Right lobe of liver (tissue), 6 donors: ENCODE measurements around the gene KCNIP3. TPM values are rescaled to one million over a fixed set of nuclear protein-coding genes. Genes with fewer than 3 reads are reported as not detected.
"Not testable (repeated sequence)": the region's sequence is repeated elsewhere in the genome, so short reads cannot be mapped to it uniquely, and the experiment has no call there.

ENCODE experiments used
- ATAC-seq, 4 donors: fragments of 200-7000 bp; cut with Tn5 transposase; one replicate each; pipeline ENCODE4 v1.9.1; 2020; ENCODE audit warnings: mild to moderate bottlenecking in 4 of 4, moderate library complexity in 4 of 4
- DNase-seq, 3 donors: peaks; one replicate each; pipeline ENCODE4 v3.0.0-alpha.2; 2020
- H3K27ac ChIP-seq, 3 donors: fragments of 200-600 bp; one replicate each; pipeline ENCODE4 v1.8.0; 2022
- H3K27me3 ChIP-seq, 2 donors: fragments of 200-600 bp; one replicate each; pipeline ENCODE4 v1.8.0; 2022
- H3K36me3 ChIP-seq, 4 donors: fragments of 200-600 bp; sonication (generic) in 1 of 4; one replicate each; pipeline versions ENCODE4 v1.5.1 to v1.8.0; 2017 to 2022; ENCODE audit warnings: control low read depth in 1 of 4
- H3K4me1 ChIP-seq, 4 donors: fragments of 200-600 bp; sonication (generic) in 1 of 4; one replicate each; pipeline versions ENCODE4 v1.5.1 to v1.8.0; 2017 to 2022; ENCODE audit warnings: control low read depth in 1 of 4
- H3K4me3 ChIP-seq, 3 donors: fragments of 200-600 bp; one replicate each; pipeline ENCODE4 v1.8.0; 2022
- H3K9me3 ChIP-seq, 4 donors: fragments of 200-600 bp; sonication (generic) in 1 of 4; one replicate each; pipeline versions ENCODE4 v1.5.1 to v1.8.0; 2017 to 2022; ENCODE audit warnings: control low read depth in 1 of 4
- POLR2A ChIP-seq: fragments of 450-650 bp; IDR thresholded peaks from one replicate; pipeline ENCODE4 v1.6.1; 2017; ENCODE audit warnings: antibody characterized with exemption, mild to moderate bottlenecking
- WGBS: methylation state at CpG from one replicate; pipeline ENCODE4 v1.1.6; 2018; ENCODE audit warnings: low coverage, low lambda C conversion rate; ENCODE audit not compliant: insufficient coverage; ENCODE audit errors: missing lambda C conversion rate; 5-methylcytosine and 5-hydroxymethylcytosine counted together
- intact Hi-C, 2 donors: fragments of 100-400 bp; cut with DNase I; formaldehyde crosslinking; loops; one replicate each; pipeline versions ENCODE4 v1.11.2 to v1.14.1; 2022
- total RNA-seq, 6 experiments: library from RNA; depleted of rRNA in 2 of 6; stranded (reverse); fragments of >200 nt in 2 of 6; fragmentation: NEBNext Ultra II Directional in 3 of 6; extraction: Animal tissue kit (Norgen Biotek cat#: 25700) in 3 of 6; gene quantifications; one replicate each; pipeline versions ENCODE4 v1.1.0 to v1.2.4, GENCODE V29; 2016 to 2023
- TF ChIP-seq, protein P1 (sequence below), 4 donors: fragments of 200-600 bp in 3 of 4; fragments of 450-650 bp in 1 of 4; IDR thresholded peaks; one replicate each; pipeline versions ENCODE4 v1.5.1 to v1.8.0; 2016 to 2022; ENCODE audit warnings: antibody characterized with exemption in 4 of 4, mild to moderate bottlenecking in 2 of 4
- donor health status: DM: no; HTN: yes; CAD: no.
- donor health status: DM: no; HTN: no; CAD: no.
- donor health status: DM: no; HTN: no; CAD: no.
- donor health status: DM: no; HTN: yes; CAD: no.
- donor health status: DM: no; HTN: yes; CAD: no.

Gene KCNIP3
- total RNA-seq, 6 experiments from 2014 or later = 0.46 to 3.3 (median 1.2) TPM

DNA sequence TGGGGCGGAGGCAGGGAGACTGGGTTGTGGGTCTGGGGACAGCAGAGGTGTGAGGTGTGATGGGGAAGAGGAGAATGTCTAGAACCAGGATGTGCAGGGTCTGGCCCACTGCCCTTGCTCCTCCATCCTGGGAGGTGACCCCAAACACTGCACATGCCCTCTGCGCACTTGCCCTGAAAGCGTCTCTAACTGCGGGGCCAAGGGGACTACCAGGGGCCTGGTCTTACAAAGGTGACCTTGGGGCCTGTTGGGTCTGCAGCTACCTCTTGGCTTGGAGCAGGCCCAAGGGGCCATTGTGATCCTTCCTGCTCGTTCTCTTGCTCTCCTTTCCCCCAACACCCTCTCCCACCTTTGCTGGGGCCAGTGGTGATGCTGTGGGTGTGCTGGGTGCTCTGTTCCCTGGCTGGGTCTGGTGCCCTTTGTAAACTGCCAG, 57.3 kb downstream of the KCNIP3 start:
- WGBS = 83% methylated on average over 1 of the region's 5 CpGs
- DNase-seq = peak in 1 of 3 donors; percentile 36
- intact Hi-C loops = no loop called here

DNA sequence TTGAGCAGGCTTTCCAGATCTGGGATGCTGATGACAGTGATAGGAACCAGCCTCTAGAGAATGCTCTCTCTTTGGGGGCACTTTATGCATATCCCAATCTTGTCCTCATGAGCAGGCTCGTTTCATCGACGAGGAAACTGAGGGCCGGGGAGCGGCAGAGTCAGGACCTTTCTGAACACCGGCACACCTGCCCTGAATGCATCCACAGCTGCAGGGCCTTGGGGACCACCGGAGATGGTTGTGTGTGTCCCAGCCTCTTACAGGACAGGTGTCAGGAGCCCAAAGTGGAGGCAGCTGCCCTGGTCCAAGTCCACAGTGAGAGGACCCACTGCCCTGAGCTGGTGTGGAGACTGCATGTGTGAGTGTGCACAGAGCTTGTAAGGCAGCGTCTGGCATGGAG, 57.8 kb downstream of the KCNIP3 start:
- WGBS = 71% methylated on average over 1 of the region's 8 CpGs
- no peaks in the 10 kb centered on the region for H3K36me3 ChIP-seq
- no peaks in the 10 kb centered on the region for H3K27me3 ChIP-seq
- intact Hi-C loops = no loop called here
- no peaks in the 10 kb centered on the region for H3K4me1 ChIP-seq
- TF ChIP-seq, protein P1, sequence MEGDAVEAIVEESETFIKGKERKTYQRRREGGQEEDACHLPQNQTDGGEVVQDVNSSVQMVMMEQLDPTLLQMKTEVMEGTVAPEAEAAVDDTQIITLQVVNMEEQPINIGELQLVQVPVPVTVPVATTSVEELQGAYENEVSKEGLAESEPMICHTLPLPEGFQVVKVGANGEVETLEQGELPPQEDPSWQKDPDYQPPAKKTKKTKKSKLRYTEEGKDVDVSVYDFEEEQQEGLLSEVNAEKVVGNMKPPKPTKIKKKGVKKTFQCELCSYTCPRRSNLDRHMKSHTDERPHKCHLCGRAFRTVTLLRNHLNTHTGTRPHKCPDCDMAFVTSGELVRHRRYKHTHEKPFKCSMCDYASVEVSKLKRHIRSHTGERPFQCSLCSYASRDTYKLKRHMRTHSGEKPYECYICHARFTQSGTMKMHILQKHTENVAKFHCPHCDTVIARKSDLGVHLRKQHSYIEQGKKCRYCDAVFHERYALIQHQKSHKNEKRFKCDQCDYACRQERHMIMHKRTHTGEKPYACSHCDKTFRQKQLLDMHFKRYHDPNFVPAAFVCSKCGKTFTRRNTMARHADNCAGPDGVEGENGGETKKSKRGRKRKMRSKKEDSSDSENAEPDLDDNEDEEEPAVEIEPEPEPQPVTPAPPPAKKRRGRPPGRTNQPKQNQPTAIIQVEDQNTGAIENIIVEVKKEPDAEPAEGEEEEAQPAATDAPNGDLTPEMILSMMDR (IDR thresholded peaks at IDR 0.05) = no peak
- TF ChIP-seq POLR2A = no peak
- H3K27ac ChIP-seq = no peak overlapping the region
- no peaks in the 10 kb centered on the region for H3K9me3 ChIP-seq
- DNase-seq (peak in 1 of 3 donors; percentile 19), ATAC-seq (no peak)
- no peak overlapping the region for H3K4me3 ChIP-seq

More for the DNA sequence above, 57.3 kb downstream of the KCNIP3 start:
- H3K4me1 ChIP-seq = no peaks in the 10 kb centered on the region
- H3K4me3 ChIP-seq = no peak overlapping the region
- H3K36me3 ChIP-seq = no peaks in the 10 kb centered on the region
- H3K9me3 ChIP-seq = no peaks in the 10 kb centered on the region
- H3K27me3 ChIP-seq = no peaks in the 10 kb centered on the region
- H3K27ac ChIP-seq = no peak overlapping the region
- no peak for TF ChIP-seq POLR2A
- TF ChIP-seq, protein P1 (IDR thresholded peaks at IDR 0.05) = no peak
- no peak for ATAC-seq

GRCh38 chr2:95355486-95355885, 58.3 kb downstream of the KCNIP3 start:
- H3K4me3 ChIP-seq, intact Hi-C loops, ATAC-seq, H3K27ac ChIP-seq, DNase-seq, H3K9me3 ChIP-seq, H3K27me3 ChIP-seq, H3K4me1 ChIP-seq, H3K36me3 ChIP-seq: not testable (repeated sequence)
- 72% methylated on average over 3 of the region's 5 CpGs for WGBS

DNA sequence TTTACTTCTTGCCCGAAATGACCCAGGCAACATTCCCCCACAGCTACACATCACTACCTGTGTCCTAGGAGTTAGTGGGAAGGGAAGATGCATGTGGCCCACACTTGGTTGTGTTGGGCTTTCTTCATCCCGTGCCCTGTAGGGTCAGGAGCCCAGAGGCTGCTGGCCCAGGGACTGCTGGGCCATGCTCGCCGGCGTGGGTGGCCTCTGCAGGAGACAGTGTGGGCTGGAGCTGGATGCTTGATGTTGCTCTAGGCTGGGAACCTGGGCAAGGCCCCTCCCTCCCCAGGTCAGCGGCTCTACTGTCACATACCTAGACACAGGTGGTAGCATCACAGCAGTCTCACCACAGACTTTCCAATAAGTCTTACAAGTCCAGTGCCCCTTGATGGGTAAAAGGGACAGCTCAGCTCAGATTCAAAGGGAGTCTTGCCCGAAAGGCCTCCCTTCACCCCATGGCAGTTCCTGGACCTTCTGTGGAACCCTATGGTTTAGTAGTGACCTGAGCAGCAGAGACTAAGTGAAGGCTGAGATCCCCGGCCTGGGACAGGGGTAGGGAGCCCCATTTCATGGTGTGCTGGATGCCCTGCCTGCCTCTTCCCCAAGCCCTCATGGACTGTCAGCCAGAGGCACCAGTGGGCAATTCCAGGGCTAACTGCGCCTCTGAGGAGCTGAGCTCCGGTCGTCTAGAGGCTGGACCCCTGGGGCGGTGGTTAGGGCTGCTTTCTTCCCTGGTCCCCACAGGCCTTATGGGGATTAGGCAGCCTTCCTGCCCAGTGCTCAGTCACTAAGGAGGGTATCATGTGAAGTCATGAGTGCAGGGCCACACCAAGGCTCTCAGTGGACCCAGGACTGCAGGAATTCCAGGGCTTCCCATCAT, 59.9 kb downstream of the KCNIP3 start:
- intact Hi-C loops = no loop called here
- 100% methylated on average over 3 of the region's 12 CpGs for WGBS

More for the DNA sequence above, 59.9 kb downstream of the KCNIP3 start:
- no peaks in the 10 kb centered on the region for H3K36me3 ChIP-seq
- ATAC-seq (no peak), DNase-seq (peak in 2 of 3 donors; percentile 28 to 33)
- TF ChIP-seq, protein P1 (IDR thresholded peaks at IDR 0.05) = no peak
- no peak for TF ChIP-seq POLR2A
- no peaks in the 10 kb centered on the region for H3K4me1 ChIP-seq
- no peak overlapping the region for H3K4me3 ChIP-seq
- no peaks in the 10 kb centered on the region for H3K27me3 ChIP-seq
- no peaks in the 10 kb centered on the region for H3K9me3 ChIP-seq
- H3K27ac ChIP-seq = no peak overlapping the region
